Fibroblast of lung (primary cell): Measurements from ENCODE around the gene ANAPC2. TPM values are rescaled to one million over a fixed set of nuclear protein-coding genes. Genes with fewer than 3 reads are reported as not detected.

Experiments used
- DNase-seq, 2 donors: peaks; one replicate each; pipeline versions ENCODE4 v3.0.0 to v3.0.0-alpha.2; 2010; ENCODE audit warnings: low read depth in 2 of 2
- H2AFZ ChIP-seq: 2 replicates; pipeline ENCODE4 v1.5.1; 2012; ENCODE audit warnings: low read length, control low read depth, inconsistent platforms
- H3K27ac ChIP-seq: 2 replicates; pipeline ENCODE4 v1.5.1; 2011; ENCODE audit warnings: low read length, control low read depth; ENCODE audit not compliant: insufficient read depth
- H3K27me3 ChIP-seq: 2 replicates; pipeline ENCODE4 v1.5.1; 2011; ENCODE audit warnings: mild to moderate bottlenecking, low read length; ENCODE audit not compliant: control insufficient read depth, insufficient read depth
- H3K36me3 ChIP-seq: 2 replicates; pipeline ENCODE4 v1.5.1; 2011; ENCODE audit warnings: low read length; ENCODE audit not compliant: control insufficient read depth, insufficient read depth
- H3K4me1 ChIP-seq: 2 replicates; pipeline ENCODE4 v1.5.1; 2011; ENCODE audit warnings: low read length; ENCODE audit not compliant: control insufficient read depth, insufficient read depth; ENCODE audit errors: extremely low read depth
- H3K4me2 ChIP-seq: 2 replicates; pipeline ENCODE4 v1.5.1; 2011; ENCODE audit warnings: low read length, control low read depth; ENCODE audit not compliant: insufficient read depth; ENCODE audit errors: extremely low read depth
- H3K4me3 ChIP-seq, 4 experiments: fragments of 200-600 bp in 1 of 4; sonication (generic) in 1 of 4; replicated peaks in 1 of 4; 2 replicates each; pipeline ENCODE4 v1.5.1; 2011 to 2016; ENCODE audit warnings: low read length in 4 of 4, low read depth in 3 of 4, mild to moderate bottlenecking in 3 of 4, control low read depth in 2 of 4, inconsistent platforms in 1 of 4, mixed read lengths in 1 of 4; ENCODE audit not compliant: insufficient read depth in 1 of 4; ENCODE audit errors: control extremely low read depth in 1 of 4
- H3K79me2 ChIP-seq: 2 replicates; pipeline ENCODE4 v1.5.1; 2012; ENCODE audit warnings: mild to moderate bottlenecking, low read length, inconsistent platforms; ENCODE audit not compliant: control insufficient read depth, insufficient read depth
- H3K9ac ChIP-seq: 2 replicates; pipeline ENCODE4 v1.5.1; 2011; ENCODE audit warnings: mild to moderate bottlenecking, low read length, control low read depth; ENCODE audit not compliant: insufficient read depth
- H3K9me3 ChIP-seq: 2 replicates; pipeline ENCODE4 v1.5.1; 2012; ENCODE audit warnings: low read depth, low read length; ENCODE audit not compliant: control insufficient read depth, insufficient read depth
- H4K20me1 ChIP-seq: 2 replicates; pipeline ENCODE4 v1.5.1; 2011; ENCODE audit warnings: low read length; ENCODE audit not compliant: control insufficient read depth, insufficient read depth; ENCODE audit errors: extremely low read depth
- EZH2 ChIP-seq: IDR thresholded peaks from 2 replicates; pipeline ENCODE4 v1.5.1; 2012; ENCODE audit warnings: low read length, control low read depth, mild to moderate bottlenecking; ENCODE audit errors: missing control alignments
- polyA plus RNA-seq, 2 donors: library from polyadenylated mRNA; depleted of rRNA in 1 of 2; stranded (reverse) in 1 of 2; unstranded in 1 of 2; fragments of >200 nt; gene quantifications; 2 replicates each; pipeline ENCODE4 v1.2.1, GENCODE V29; 2011 to 2012; ENCODE audit warnings: missing spikeins in 1 of 2
- total RNA-seq: library from RNA; depleted of rRNA; stranded (reverse); fragments of >200 nt; gene quantifications from 2 replicates; pipeline ENCODE4 v1.2.1, GENCODE V29; 2014
- TF ChIP-seq, protein P1 (sequence below), 2 donors: IDR thresholded peaks in 1 of 2; conservative IDR thresholded peaks in 1 of 2; 1 replicate in 1 of 2; 2 replicates in 1 of 2; pipeline ENCODE4 v1.5.1; 2011 to 2012; ENCODE audit warnings: low read length in 2 of 2, control low read depth in 1 of 2, inconsistent platforms in 1 of 2, low read depth in 1 of 2, mild to moderate bottlenecking in 1 of 2

Gene ANAPC2
- total and polyA plus RNA-seq, 2 donors (not counting 1 experiment from before 2014, with no cell fraction given): 9.1 to 18.0 TPM

DNA sequence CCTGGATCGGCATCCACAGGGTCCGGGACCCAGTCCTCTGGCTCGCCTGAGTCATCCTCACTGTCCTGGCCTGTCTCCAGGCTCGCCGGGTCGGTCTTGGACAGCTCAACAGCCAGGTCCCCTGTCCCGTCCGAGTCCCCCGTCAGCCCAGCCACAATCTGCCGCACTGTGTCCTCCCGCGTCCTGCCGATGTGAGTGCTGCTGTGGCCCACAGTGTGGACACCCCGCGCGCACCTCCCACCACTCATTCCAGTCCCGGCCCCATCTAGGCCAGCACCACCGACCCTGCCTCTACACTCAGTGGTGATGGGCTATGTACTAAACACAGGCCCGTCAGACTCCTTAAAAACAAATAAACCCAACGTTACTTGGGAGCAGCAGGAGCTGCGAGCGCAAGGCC lies 6.7 kb downstream of the ANAPC2 start:
- Histone ChIP-seq H3K4me2 (no peak overlapping the region), H3K27me3 (no peaks in the 10 kb centered on the region), H2AFZ (no peak overlapping the region), H3K9ac (no peak overlapping the region), H3K9me3 (no peaks in the 10 kb centered on the region), H3K79me2 (no peaks in the 10 kb centered on the region), H3K4me1 (peaks cover 2% of the 10 kb centered on the region), H3K27ac (no peak overlapping the region), H4K20me1 (no peaks in the 10 kb centered on the region), H3K4me3 (no peak overlapping the region), H3K36me3 (peaks cover 42% of the 10 kb centered on the region)
- no peak for DNase-seq
- TF ChIP-seq, protein P1, sequence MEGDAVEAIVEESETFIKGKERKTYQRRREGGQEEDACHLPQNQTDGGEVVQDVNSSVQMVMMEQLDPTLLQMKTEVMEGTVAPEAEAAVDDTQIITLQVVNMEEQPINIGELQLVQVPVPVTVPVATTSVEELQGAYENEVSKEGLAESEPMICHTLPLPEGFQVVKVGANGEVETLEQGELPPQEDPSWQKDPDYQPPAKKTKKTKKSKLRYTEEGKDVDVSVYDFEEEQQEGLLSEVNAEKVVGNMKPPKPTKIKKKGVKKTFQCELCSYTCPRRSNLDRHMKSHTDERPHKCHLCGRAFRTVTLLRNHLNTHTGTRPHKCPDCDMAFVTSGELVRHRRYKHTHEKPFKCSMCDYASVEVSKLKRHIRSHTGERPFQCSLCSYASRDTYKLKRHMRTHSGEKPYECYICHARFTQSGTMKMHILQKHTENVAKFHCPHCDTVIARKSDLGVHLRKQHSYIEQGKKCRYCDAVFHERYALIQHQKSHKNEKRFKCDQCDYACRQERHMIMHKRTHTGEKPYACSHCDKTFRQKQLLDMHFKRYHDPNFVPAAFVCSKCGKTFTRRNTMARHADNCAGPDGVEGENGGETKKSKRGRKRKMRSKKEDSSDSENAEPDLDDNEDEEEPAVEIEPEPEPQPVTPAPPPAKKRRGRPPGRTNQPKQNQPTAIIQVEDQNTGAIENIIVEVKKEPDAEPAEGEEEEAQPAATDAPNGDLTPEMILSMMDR (conservative IDR thresholded peaks at IDR 0.05 in 1 of 2, IDR thresholded peaks at IDR 0.05 in 1 of 2; ENCODE audit: low read depth in 1 of 2, low read length in 2 of 2): no peak
- no peak for TF ChIP-seq EZH2

- no peaks in the 10 kb centered on the region for H3K79me2 ChIP-seq
- no peak overlapping the region for H3K27ac ChIP-seq
- peaks cover 2% of the 10 kb centered on the region for H3K4me1 ChIP-seq
- peaks cover 39% of the 10 kb centered on the region for H3K36me3 ChIP-seq
- no peaks in the 10 kb centered on the region for H4K20me1 ChIP-seq
- no peak overlapping the region for H3K4me2 ChIP-seq
- no peak overlapping the region for H2AFZ ChIP-seq
- TF ChIP-seq, protein P1 (conservative IDR thresholded peaks at IDR 0.05 in 1 of 2, IDR thresholded peaks at IDR 0.05 in 1 of 2; ENCODE audit: low read depth in 1 of 2, low read length in 2 of 2): no peak
- no peak for TF ChIP-seq EZH2
- DNase-seq: no peak
- no peaks in the 10 kb centered on the region for H3K9me3 ChIP-seq
- no peak overlapping the region for H3K4me3 ChIP-seq
- no peaks in the 10 kb centered on the region for H3K27me3 ChIP-seq
- no peak overlapping the region for H3K9ac ChIP-seq
Observed at GRCh38 chr9:137180491-137180890, 7.9 kb downstream of the ANAPC2 start.

DNA sequence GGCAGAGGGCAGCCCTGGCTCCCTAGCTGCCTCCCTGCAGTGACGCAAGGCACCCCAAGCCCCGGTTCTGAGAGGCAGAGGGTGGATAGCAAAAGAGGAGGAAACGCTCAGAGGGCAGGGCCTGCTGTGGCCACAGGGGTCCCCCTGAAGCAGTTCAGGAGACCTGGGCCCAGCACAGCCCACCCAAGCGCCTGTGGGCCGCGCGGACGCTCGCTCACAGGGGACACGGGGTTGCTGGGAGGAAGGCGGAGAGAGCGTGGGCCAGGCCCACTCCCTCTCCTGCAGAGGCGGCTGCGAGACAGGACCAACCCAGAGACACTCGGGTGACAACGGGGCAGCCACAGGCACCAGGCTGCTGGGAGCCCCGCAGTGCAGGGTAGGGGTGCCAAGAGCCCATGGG lies 8.6 kb downstream of the ANAPC2 start:
- H4K20me1 ChIP-seq: no peaks in the 10 kb centered on the region

More for the DNA sequence above, 8.6 kb downstream of the ANAPC2 start:
- Histone ChIP-seq H3K27ac (no peak overlapping the region), H3K36me3 (peaks cover 36% of the 10 kb centered on the region), H3K4me1 (peaks cover 2% of the 10 kb centered on the region), H3K4me2 (no peak overlapping the region), H3K27me3 (no peaks in the 10 kb centered on the region), H3K4me3 (no peak overlapping the region), H2AFZ (no peak overlapping the region), H3K9ac (no peak overlapping the region), H3K79me2 (no peaks in the 10 kb centered on the region), H3K9me3 (no peaks in the 10 kb centered on the region)
- TF ChIP-seq EZH2: no peak
- TF ChIP-seq, protein P1 (conservative IDR thresholded peaks at IDR 0.05 in 1 of 2, IDR thresholded peaks at IDR 0.05 in 1 of 2; ENCODE audit: low read depth in 1 of 2, low read length in 2 of 2): no peak
- no peak for DNase-seq
